Measurements from ENCODE around the gene FLNB. TPM values are rescaled to one million over a fixed set of nuclear protein-coding genes. Genes with fewer than 3 reads are reported as not detected.

The FLNB gene
- total RNA-seq, 1 donor from 2014 or later, result 75.4 TPM

GRCh38 chr3:58009026-58009748, 965 bp downstream of the FLNB start:
- H3K4me3 Mint-ChIP-seq (ENCODE audit: unreplicated experiment), result peak overlapping the region; percentile 84
- H3K9me3 Mint-ChIP-seq (ENCODE audit: unreplicated experiment), result peaks cover 1% of the 10 kb centered on the region
- H3K27ac Mint-ChIP-seq (ENCODE audit: unreplicated experiment), result no peak overlapping the region
- H3K4me1 Mint-ChIP-seq (ENCODE audit: low read depth, unreplicated experiment), result peaks cover 9% of the 10 kb centered on the region
- no peak for DNase-seq
- TF ChIP-seq, protein P1, sequence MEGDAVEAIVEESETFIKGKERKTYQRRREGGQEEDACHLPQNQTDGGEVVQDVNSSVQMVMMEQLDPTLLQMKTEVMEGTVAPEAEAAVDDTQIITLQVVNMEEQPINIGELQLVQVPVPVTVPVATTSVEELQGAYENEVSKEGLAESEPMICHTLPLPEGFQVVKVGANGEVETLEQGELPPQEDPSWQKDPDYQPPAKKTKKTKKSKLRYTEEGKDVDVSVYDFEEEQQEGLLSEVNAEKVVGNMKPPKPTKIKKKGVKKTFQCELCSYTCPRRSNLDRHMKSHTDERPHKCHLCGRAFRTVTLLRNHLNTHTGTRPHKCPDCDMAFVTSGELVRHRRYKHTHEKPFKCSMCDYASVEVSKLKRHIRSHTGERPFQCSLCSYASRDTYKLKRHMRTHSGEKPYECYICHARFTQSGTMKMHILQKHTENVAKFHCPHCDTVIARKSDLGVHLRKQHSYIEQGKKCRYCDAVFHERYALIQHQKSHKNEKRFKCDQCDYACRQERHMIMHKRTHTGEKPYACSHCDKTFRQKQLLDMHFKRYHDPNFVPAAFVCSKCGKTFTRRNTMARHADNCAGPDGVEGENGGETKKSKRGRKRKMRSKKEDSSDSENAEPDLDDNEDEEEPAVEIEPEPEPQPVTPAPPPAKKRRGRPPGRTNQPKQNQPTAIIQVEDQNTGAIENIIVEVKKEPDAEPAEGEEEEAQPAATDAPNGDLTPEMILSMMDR (IDR thresholded peaks at IDR 0.05; ENCODE audit: partially characterized antibody, unreplicated experiment), result no peak
- no peaks in the 10 kb centered on the region for H3K36me3 Mint-ChIP-seq (ENCODE audit: unreplicated experiment)
- H3K27me3 Mint-ChIP-seq (ENCODE audit: unreplicated experiment), result peaks cover 4% of the 10 kb centered on the region

DNA sequence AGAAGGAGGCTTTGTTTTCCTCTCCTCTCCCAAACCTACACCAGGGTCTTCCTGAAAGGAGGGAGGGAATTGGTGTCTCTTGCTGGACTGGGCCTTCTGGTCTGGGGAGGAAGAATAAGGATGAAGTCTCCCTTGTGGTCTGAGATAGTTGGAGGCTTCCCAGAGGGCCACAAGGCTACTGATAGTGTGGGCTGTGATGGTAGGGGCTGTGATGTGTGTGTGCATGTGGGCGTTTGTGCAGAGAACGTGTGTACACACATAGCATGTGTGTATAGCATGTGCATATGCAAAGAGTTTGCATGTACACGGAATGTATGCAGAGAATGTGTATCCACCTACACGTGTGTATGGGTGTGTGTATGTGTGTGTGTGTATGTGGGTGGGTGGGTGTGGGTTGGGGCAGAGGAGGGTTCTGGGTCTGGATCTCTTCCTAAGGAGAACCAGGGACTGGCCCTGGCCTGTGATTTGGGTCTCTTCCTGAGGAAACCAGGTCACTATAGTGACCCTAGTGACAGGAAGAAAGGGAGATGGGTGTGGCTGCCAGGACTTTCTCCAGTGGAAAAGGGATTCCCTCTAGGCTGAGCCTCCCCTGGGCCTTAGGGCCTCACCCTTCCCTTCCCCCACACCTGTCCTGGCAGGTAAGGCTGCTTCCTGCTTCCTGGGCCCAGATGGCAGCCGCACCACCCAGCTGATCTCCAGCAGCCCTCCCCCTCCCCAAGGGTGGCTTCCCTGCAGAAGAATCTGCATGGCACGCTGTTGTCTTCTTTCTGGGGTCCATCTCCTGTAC, 1.7 kb downstream of the FLNB start:
- peaks cover 4% of the 10 kb centered on the region for H3K27me3 Mint-ChIP-seq (ENCODE audit: unreplicated experiment)
- TF ChIP-seq, protein P1 (IDR thresholded peaks at IDR 0.05; ENCODE audit: partially characterized antibody, unreplicated experiment), result no peak
- peaks cover 10% of the 10 kb centered on the region for H3K4me1 Mint-ChIP-seq (ENCODE audit: low read depth, unreplicated experiment)
- H3K4me3 Mint-ChIP-seq (ENCODE audit: unreplicated experiment), result peak overlapping the region; percentile 84
- H3K27ac Mint-ChIP-seq (ENCODE audit: unreplicated experiment), result peak overlapping the region; percentile 63
- peaks cover 1% of the 10 kb centered on the region for H3K9me3 Mint-ChIP-seq (ENCODE audit: unreplicated experiment)
- H3K36me3 Mint-ChIP-seq (ENCODE audit: unreplicated experiment), result no peaks in the 10 kb centered on the region
- no peak for DNase-seq

DNA sequence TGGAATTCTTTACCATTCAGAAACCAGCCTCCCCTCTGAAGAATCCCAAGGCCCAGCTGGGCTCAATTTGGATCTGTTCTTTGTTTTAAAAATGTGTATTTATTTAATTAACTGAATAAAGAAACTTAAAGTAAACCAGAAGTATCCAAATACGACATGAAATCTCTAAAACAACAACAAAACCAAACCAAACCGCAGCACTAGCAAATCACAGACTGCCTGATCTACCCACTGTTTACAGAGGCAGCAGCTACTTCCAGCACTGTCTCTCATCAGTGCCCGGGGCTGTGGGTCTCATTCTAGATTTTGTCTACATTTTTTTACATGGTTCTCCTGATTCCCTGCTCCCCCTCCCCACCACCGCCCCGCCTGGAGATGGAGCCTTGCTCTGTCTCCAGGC, 2.3 kb downstream of the FLNB start:
- peaks cover 4% of the 10 kb centered on the region for H3K27me3 Mint-ChIP-seq (ENCODE audit: unreplicated experiment)
- H3K36me3 Mint-ChIP-seq (ENCODE audit: unreplicated experiment), result no peaks in the 10 kb centered on the region
- peaks cover 1% of the 10 kb centered on the region for H3K9me3 Mint-ChIP-seq (ENCODE audit: unreplicated experiment)
- peak overlapping the region; percentile 59 for H3K4me3 Mint-ChIP-seq (ENCODE audit: unreplicated experiment)
- H3K27ac Mint-ChIP-seq (ENCODE audit: unreplicated experiment), result no peak overlapping the region
- TF ChIP-seq, protein P1 (IDR thresholded peaks at IDR 0.05; ENCODE audit: partially characterized antibody, unreplicated experiment), result no peak
- H3K4me1 Mint-ChIP-seq (ENCODE audit: low read depth, unreplicated experiment), result peaks cover 14% of the 10 kb centered on the region
- DNase-seq, result no peak

DNA sequence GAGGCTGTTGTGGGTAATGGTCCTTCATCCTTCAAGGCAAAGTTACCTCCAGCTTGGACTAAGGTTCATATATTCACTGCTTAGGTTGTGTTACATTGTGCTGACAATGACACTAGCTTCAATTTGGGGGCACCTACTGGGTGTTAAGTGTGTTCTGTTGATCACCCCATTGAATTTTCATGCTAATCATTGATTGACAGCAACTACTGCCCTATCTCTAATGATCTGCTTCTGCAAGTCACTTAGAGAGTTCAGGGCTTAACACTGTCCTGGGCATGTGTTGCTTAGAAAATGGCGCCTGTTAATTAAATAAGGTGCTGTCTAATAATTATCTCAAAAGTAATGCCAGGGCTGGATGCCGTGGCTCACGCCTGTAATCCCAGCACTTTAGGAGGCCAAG, 3.4 kb downstream of the FLNB start:
- Mint-ChIP-seq H3K9me3 (ENCODE audit: unreplicated experiment) (peaks cover 1% of the 10 kb centered on the region), H3K27ac (ENCODE audit: unreplicated experiment) (no peak overlapping the region), H3K4me1 (ENCODE audit: low read depth, unreplicated experiment) (peaks cover 14% of the 10 kb centered on the region), H3K36me3 (ENCODE audit: unreplicated experiment) (no peaks in the 10 kb centered on the region), H3K27me3 (ENCODE audit: unreplicated experiment) (peaks cover 4% of the 10 kb centered on the region), H3K4me3 (ENCODE audit: unreplicated experiment) (no peak overlapping the region)
- DNase-seq, result no peak
- TF ChIP-seq, protein P1 (IDR thresholded peaks at IDR 0.05; ENCODE audit: partially characterized antibody, unreplicated experiment), result no peak

DNA sequence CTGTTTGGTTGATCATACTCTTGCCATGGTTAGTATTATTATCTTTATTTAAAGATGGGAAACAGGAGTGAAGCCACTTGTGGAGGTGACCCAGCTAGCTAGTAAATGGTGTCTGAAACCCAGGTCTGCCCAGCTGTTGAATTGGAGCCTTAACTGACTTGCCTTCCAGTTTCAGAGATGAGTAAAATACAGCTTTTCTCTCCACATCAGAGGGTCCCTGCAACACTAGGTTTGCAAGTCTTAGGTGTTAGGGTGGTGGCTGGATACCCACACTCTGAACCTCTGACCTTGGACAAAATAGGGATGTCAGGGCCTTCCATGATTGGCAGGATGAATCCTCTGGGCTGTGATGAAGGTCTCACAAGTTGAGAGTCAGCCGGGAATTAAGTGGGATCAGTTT, 4.1 kb downstream of the FLNB start:
- DNase-seq, result no peak
- Mint-ChIP-seq H3K9me3 (ENCODE audit: unreplicated experiment) (peaks cover 3% of the 10 kb centered on the region), H3K4me3 (ENCODE audit: unreplicated experiment) (no peak overlapping the region), H3K4me1 (ENCODE audit: low read depth, unreplicated experiment) (peaks cover 14% of the 10 kb centered on the region), H3K36me3 (ENCODE audit: unreplicated experiment) (no peaks in the 10 kb centered on the region), H3K27me3 (ENCODE audit: unreplicated experiment) (peaks cover 4% of the 10 kb centered on the region), H3K27ac (ENCODE audit: unreplicated experiment) (no peak overlapping the region)
- TF ChIP-seq, protein P1 (IDR thresholded peaks at IDR 0.05; ENCODE audit: partially characterized antibody, unreplicated experiment), result no peak
